Trophoblast cell (in vitro differentiated cells and primary cell): ENCODE measurements around the gene ASTL.

Experiments
- DNase-seq, 2 donors: peaks; one replicate each; pipeline ENCODE4 v3.0.0-alpha.2; 2016
- H2AFZ ChIP-seq: 2 replicates; pipeline ENCODE4 v1.6.1; 2013; ENCODE audit warnings: low read length, moderate library complexity, mild to moderate bottlenecking; ENCODE audit not compliant: insufficient read depth, poor library complexity
- H2AK5ac ChIP-seq: 2 replicates; pipeline ENCODE4 v1.6.1; 2013; ENCODE audit warnings: mild to moderate bottlenecking, low read length
- H2BK120ac ChIP-seq: 2 replicates; pipeline ENCODE4 v1.6.1; 2013; ENCODE audit warnings: low read length, mild to moderate bottlenecking, moderate library complexity; ENCODE audit not compliant: insufficient read depth, poor library complexity
- H2BK12ac ChIP-seq: 2 replicates; pipeline ENCODE4 v1.6.1; 2013; ENCODE audit warnings: mild to moderate bottlenecking, low read length, moderate library complexity
- H2BK5ac ChIP-seq: 2 replicates; pipeline ENCODE4 v1.6.1; 2013; ENCODE audit warnings: low read length, low read depth, moderate library complexity, mild to moderate bottlenecking; ENCODE audit not compliant: poor library complexity
- H3K14ac ChIP-seq: 2 replicates; pipeline ENCODE4 v1.6.1; 2013; ENCODE audit warnings: mild to moderate bottlenecking, low read length
- H3K18ac ChIP-seq: 2 replicates; pipeline ENCODE4 v1.6.1; 2013; ENCODE audit warnings: mild to moderate bottlenecking, low read length
- H3K23ac ChIP-seq: 2 replicates; pipeline ENCODE4 v1.6.1; 2013; ENCODE audit warnings: low read length
- H3K27ac ChIP-seq: 2 replicates; pipeline ENCODE4 v1.5.1; 2013; ENCODE audit warnings: low read depth, mild to moderate bottlenecking, inconsistent platforms, low read length, moderate library complexity
- H3K27me3 ChIP-seq: 2 replicates; pipeline ENCODE4 v1.6.1; 2013; ENCODE audit warnings: inconsistent platforms, mild to moderate bottlenecking, low read length, moderate library complexity; ENCODE audit not compliant: insufficient read depth
- H3K36me3 ChIP-seq, 2 experiments: 1 replicate in 1 of 2; 2 replicates in 1 of 2; pipeline ENCODE4 v1.6.1; 2013; ENCODE audit warnings: low read length in 2 of 2, mild to moderate bottlenecking in 2 of 2, moderate library complexity in 1 of 2; ENCODE audit not compliant: insufficient read depth in 2 of 2, control insufficient read depth in 1 of 2
- H3K4ac ChIP-seq: 2 replicates; pipeline ENCODE4 v1.6.1; 2013; ENCODE audit warnings: low read depth, mild to moderate bottlenecking, low read length, moderate library complexity
- H3K4me1 ChIP-seq, 2 experiments: 1 replicate in 1 of 2; 2 replicates in 1 of 2; pipeline ENCODE4 v1.6.1; 2013; ENCODE audit warnings: low read length in 2 of 2, mild to moderate bottlenecking in 2 of 2, moderate library complexity in 1 of 2; ENCODE audit not compliant: insufficient read depth in 2 of 2, control insufficient read depth in 1 of 2
- H3K4me2 ChIP-seq: 2 replicates; pipeline ENCODE4 v1.6.1; 2013; ENCODE audit warnings: inconsistent platforms, mild to moderate bottlenecking, low read length, moderate library complexity
- H3K4me3 ChIP-seq: 2 replicates; pipeline ENCODE4 v1.5.1; 2013; ENCODE audit warnings: mild to moderate bottlenecking, low read depth, low read length, inconsistent platforms
- H3K79me1 ChIP-seq: one replicate; pipeline ENCODE4 v1.6.1; 2013; ENCODE audit warnings: low read length
- H3K79me2 ChIP-seq: 2 replicates; pipeline ENCODE4 v1.6.1; 2013; ENCODE audit warnings: low read length, mild to moderate bottlenecking; ENCODE audit not compliant: control insufficient read depth, insufficient read depth, poor library complexity
- H3K9ac ChIP-seq: 2 replicates; pipeline ENCODE4 v1.6.1; 2013; ENCODE audit warnings: mild to moderate bottlenecking, low read length
- H3K9me3 ChIP-seq: 2 replicates; pipeline ENCODE4 v1.6.1; 2013; ENCODE audit warnings: low read depth, mild to moderate bottlenecking, control low read depth, inconsistent platforms, low read length; ENCODE audit not compliant: insufficient read depth
- H4K12ac ChIP-seq: 2 replicates; pipeline ENCODE4 v1.6.1; 2013; ENCODE audit warnings: low read depth, mild to moderate bottlenecking, low read length, moderate library complexity
- H4K8ac ChIP-seq: 2 replicates; pipeline ENCODE4 v1.6.1; 2013; ENCODE audit warnings: low read depth, mild to moderate bottlenecking, low read length, moderate library complexity
- H4K91ac ChIP-seq: one replicate; pipeline ENCODE4 v1.6.1; 2013; ENCODE audit warnings: low read depth, mild to moderate bottlenecking, low read length, moderate library complexity
- WGBS: extraction: QIAGEN DNeasy Blood & Tissue Kit; methylation state at CpG from one replicate; pipeline ENCODE4 v1.1.7; 2013; ENCODE audit warnings: missing lambda C conversion rate; ENCODE audit not compliant: insufficient read length, insufficient coverage; ENCODE audit errors: extremely low coverage; 5-methylcytosine and 5-hydroxymethylcytosine counted together

ASTL gene

GRCh38 chr2:96104487-96104861 lies 33.8 kb downstream of the ASTL start:
- Histone ChIP-seq H2BK5ac (no peak overlapping the region), H4K12ac (no peak overlapping the region), H2BK120ac (no peak overlapping the region), H4K91ac (no peak overlapping the region), H3K4ac (no peak overlapping the region), H3K14ac (no peak overlapping the region), H3K4me2 (no peak overlapping the region), H3K79me2 (no peaks in the 10 kb centered on the region), H3K9me3 (peaks cover 6% of the 10 kb centered on the region), H3K23ac (no peak overlapping the region), H2BK12ac (no peak overlapping the region), H3K27ac (no peak overlapping the region), H2AK5ac (no peak overlapping the region), H3K36me3 (no peaks in the 10 kb centered on the region), H3K9ac (no peak overlapping the region), H3K18ac (no peak overlapping the region), H3K27me3 (no peaks in the 10 kb centered on the region), H4K8ac (no peak overlapping the region), H3K4me3 (no peak overlapping the region), H3K79me1 (peaks cover 9% of the 10 kb centered on the region), H3K4me1 (peaks cover 11 to 15% of the 10 kb centered on the region in 2 experiments), H2AFZ (no peak overlapping the region)
- DNase-seq, result no peak
- no CpG with 5 or more reads among the region's 6 CpGs for WGBS

DNA sequence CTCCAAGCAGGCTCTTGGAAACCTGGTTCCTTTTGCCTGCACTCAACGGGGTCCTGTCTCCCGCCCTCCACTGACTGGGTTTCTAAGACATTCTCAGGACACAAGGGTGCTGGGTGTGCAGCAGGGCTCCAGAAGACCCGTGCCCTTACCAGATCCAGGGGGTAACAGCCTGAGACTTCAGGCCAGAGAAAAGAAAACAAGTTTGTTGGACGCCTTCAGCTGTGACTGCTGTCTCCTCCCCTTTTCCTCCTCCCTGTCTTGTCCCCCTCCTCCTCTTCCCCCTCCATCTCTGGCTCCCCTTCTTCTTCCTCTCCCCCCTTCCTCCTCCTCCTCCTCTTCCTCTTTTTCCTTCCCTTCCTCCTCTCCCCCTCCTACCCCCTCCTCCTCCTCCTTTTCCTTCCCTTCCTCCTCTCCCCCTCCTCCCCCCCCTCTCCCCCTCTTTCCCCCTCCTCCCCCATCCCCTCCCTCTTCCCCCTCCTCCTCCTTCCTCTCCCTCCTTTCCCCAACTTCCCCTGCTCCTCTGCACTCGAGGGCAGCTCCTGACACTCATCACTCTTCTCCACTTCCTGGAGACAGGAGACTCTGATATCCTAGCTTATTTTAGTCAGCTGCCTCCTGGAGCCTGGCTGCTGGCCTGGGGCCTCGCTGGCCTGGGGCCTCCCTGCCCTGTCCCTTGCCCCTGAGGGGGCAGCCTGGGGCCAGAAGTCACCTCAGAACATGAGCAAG lies 34.4 kb downstream of the ASTL start:
- H2BK120ac ChIP-seq, result no peak overlapping the region
- no peak overlapping the region for H4K12ac ChIP-seq
- no peak overlapping the region for H2BK12ac ChIP-seq
- no peak overlapping the region for H3K4me3 ChIP-seq
- no peak overlapping the region for H2AFZ ChIP-seq
- H4K8ac ChIP-seq, result no peak overlapping the region
- H3K79me2 ChIP-seq, result no peaks in the 10 kb centered on the region
- H3K9me3 ChIP-seq, result peaks cover 6% of the 10 kb centered on the region
- H3K18ac ChIP-seq, result no peak overlapping the region
- no peak overlapping the region for H3K23ac ChIP-seq
- no peak overlapping the region for H3K9ac ChIP-seq
- no peak overlapping the region for H3K4ac ChIP-seq
- peaks cover 10 to 14% of the 10 kb centered on the region in 2 experiments for H3K4me1 ChIP-seq
- H2AK5ac ChIP-seq, result no peak overlapping the region
- WGBS, result no CpG with 5 or more reads among the region's 6 CpGs
- H2BK5ac ChIP-seq, result no peak overlapping the region
- peaks cover 7% of the 10 kb centered on the region for H3K79me1 ChIP-seq
- DNase-seq, result no peak
- no peaks in the 10 kb centered on the region for H3K27me3 ChIP-seq
- H4K91ac ChIP-seq, result no peak overlapping the region
- H3K14ac ChIP-seq, result no peak overlapping the region
- H3K27ac ChIP-seq, result no peak overlapping the region
- H3K4me2 ChIP-seq, result no peak overlapping the region
- no peaks in the 10 kb centered on the region for H3K36me3 ChIP-seq

DNA sequence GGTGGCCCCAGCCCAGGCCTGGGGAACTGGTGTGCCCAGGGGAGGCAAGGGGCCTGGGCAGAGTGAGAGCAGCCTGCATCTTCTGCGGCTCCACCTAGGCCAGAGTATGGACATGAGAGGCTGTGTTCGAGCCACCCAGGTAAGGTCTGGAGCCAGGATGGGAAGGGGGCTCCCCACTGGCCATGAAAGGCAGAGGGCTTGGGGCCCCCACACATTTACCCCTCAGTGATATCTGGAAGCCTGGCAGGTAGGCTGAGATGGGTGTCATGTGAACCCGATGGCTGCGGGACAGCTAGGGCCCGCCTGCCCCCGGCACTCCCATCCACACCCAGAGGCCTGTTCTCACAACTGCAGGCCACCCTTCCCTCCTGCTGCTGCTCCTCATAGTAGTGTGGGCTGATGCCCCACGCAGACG lies 35.1 kb downstream of the ASTL start:
- peaks cover 3 to 7% of the 10 kb centered on the region in 2 experiments for H3K4me1 ChIP-seq
- no peak overlapping the region for H2BK12ac ChIP-seq
- no peak overlapping the region for H3K14ac ChIP-seq
- H3K23ac ChIP-seq, result no peak overlapping the region
- no peak overlapping the region for H3K4me3 ChIP-seq
- H2AFZ ChIP-seq, result no peak overlapping the region
- DNase-seq, result no peak
- H4K91ac ChIP-seq, result no peak overlapping the region
- peaks cover 4% of the 10 kb centered on the region for H3K79me1 ChIP-seq
- H3K9ac ChIP-seq, result no peak overlapping the region
- no peak overlapping the region for H3K4ac ChIP-seq
- no peak overlapping the region for H2AK5ac ChIP-seq
- no peak overlapping the region for H3K27ac ChIP-seq
- H3K27me3 ChIP-seq, result no peaks in the 10 kb centered on the region
- H3K4me2 ChIP-seq, result no peak overlapping the region
- H3K79me2 ChIP-seq, result no peaks in the 10 kb centered on the region
- peaks cover 6% of the 10 kb centered on the region for H3K9me3 ChIP-seq
- no peak overlapping the region for H2BK120ac ChIP-seq
- H2BK5ac ChIP-seq, result no peak overlapping the region
- H4K12ac ChIP-seq, result no peak overlapping the region
- no peak overlapping the region for H3K18ac ChIP-seq
- WGBS, result no CpG with 5 or more reads among the region's 8 CpGs
- H3K36me3 ChIP-seq, result no peaks in the 10 kb centered on the region
- no peak overlapping the region for H4K8ac ChIP-seq

DNA sequence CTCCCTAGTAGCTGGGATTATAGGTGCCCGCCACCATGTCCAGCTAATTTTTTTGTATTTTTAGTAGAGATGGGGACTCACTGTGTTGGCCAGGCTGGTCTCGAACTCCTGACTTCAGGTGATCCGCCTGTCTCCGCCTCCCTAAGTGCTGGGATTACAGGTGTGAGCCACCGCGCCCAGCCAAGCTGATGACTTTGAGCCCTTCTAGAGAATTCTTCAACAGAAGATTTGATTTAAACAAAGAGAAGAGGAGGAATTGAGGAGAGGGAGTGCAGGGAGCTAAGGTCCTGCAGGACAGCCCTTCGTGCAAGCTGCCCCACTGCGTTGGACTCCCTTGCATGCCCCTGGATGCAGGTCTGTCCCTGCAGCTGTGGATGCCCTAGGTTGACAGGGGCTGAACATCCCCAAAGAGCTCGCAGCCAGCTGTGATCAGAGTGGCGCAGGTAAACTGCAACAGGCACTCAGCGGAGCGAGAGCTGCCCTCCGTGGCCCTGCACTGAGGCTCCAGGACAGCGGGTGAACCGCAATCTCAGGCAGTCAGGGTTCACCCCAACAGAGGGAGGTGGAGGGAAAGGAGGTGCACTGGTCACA lies 35.6 kb downstream of the ASTL start:
- Histone ChIP-seq H3K18ac (no peak overlapping the region), H4K8ac (no peak overlapping the region), H3K79me1 (peaks cover 4% of the 10 kb centered on the region), H2AFZ (no peak overlapping the region), H3K36me3 (no peaks in the 10 kb centered on the region), H2AK5ac (no peak overlapping the region), H2BK12ac (no peak overlapping the region), H3K27ac (no peak overlapping the region), H3K14ac (no peak overlapping the region), H3K9me3 (peaks cover 6% of the 10 kb centered on the region), H2BK120ac (no peak overlapping the region), H3K9ac (no peak overlapping the region), H3K4me3 (no peak overlapping the region), H3K27me3 (no peaks in the 10 kb centered on the region), H3K23ac (no peak overlapping the region), H3K4me1 (peaks cover 2 to 7% of the 10 kb centered on the region in 2 experiments), H4K91ac (no peak overlapping the region), H3K4ac (no peak overlapping the region), H2BK5ac (no peak overlapping the region), H3K79me2 (no peaks in the 10 kb centered on the region), H3K4me2 (no peak overlapping the region), H4K12ac (no peak overlapping the region)
- DNase-seq, result no peak
- no CpG with 5 or more reads among the region's 15 CpGs for WGBS
